Activated naive CD8-positive, alpha-beta T cell treated with anti-CD3 and anti-CD28 coated beads for 36 hours (primary cell): Measurements from ENCODE around the gene XK. TPM values are rescaled to one million over a fixed set of nuclear protein-coding genes. Genes with fewer than 3 reads are reported as not detected.
"Not testable (repeated sequence)": the region's sequence is repeated elsewhere in the genome, so short reads cannot be mapped to it uniquely, and the experiment has no call there.

Experiments
- DNase-seq: peaks from one replicate; pipeline ENCODE4 v3.0.0; 2021
- H3K27ac Mint-ChIP-seq: one replicate; pipeline ENCODE4 v1.8.0; 2022; ENCODE audit warnings: mild to moderate bottlenecking, moderate library complexity, mixed read lengths
- H3K27me3 Mint-ChIP-seq: one replicate; pipeline ENCODE4 v1.8.0; 2022; ENCODE audit warnings: mild to moderate bottlenecking, mixed read lengths
- H3K36me3 Mint-ChIP-seq: one replicate; pipeline ENCODE4 v1.8.0; 2021; ENCODE audit warnings: mild to moderate bottlenecking, mixed read lengths
- H3K4me1 Mint-ChIP-seq: one replicate; pipeline ENCODE4 v1.8.0; 2021; ENCODE audit warnings: mixed read lengths
- H3K4me3 Mint-ChIP-seq: one replicate; pipeline ENCODE4 v1.8.0; 2022; ENCODE audit warnings: mild to moderate bottlenecking, moderate library complexity, mixed read lengths
- H3K9me3 Mint-ChIP-seq: one replicate; pipeline ENCODE4 v1.8.0; 2022; ENCODE audit warnings: mixed read lengths
- total RNA-seq, 2 experiments: library from RNA; stranded (reverse); gene quantifications; one replicate each; pipeline ENCODE4 v1.2.3, GENCODE V29; 2021

Gene XK, protein sequence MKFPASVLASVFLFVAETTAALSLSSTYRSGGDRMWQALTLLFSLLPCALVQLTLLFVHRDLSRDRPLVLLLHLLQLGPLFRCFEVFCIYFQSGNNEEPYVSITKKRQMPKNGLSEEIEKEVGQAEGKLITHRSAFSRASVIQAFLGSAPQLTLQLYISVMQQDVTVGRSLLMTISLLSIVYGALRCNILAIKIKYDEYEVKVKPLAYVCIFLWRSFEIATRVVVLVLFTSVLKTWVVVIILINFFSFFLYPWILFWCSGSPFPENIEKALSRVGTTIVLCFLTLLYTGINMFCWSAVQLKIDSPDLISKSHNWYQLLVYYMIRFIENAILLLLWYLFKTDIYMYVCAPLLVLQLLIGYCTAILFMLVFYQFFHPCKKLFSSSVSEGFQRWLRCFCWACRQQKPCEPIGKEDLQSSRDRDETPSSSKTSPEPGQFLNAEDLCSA
- under 1 TPM; 0.06 to 0.12 TPM for total RNA-seq

DNA sequence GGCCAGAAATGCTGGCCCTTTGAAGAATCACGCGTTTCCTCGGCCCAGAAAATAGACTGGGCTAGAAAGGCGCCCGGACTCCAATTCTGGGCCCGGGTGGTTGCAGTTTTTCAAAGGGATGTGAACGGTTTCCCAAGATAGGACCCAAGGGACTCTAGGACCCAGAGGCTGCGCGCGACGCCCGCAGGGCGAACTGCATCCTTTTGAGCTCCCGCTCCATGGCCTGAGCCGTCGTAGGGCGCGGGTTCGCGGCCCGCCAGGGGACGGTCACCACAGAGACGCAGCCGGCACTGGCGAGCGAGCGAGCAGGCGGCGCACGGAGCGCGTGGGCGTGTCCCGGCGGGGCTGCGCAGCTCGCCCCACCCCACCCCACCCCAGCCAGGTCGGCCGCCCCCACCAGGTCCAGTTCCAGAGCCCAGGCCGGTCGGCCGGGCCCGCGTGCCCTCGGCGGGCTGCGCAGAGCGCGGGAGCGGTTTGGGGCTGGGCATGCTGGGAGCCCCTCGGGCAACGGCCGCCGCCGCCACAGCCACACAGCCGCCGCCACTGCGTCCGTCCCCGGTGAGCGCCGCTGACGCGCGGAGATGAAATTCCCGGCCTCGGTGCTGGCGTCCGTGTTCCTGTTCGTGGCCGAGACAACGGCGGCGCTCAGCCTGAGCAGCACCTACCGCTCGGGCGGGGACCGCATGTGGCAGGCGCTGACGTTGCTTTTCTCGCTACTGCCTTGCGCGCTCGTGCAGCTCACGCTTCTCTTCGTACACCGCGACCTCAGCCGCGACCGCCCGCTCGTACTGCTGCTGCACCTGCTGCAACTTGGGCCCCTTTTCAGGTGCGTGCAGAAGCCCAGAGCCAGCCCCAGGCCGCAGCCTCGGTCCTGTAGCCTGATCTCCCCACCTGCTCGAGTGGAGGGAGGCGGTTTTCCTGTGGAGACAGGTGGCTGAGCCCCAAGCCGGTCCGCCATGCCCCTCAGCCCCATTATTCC, at the start of gene XK:
XK (plus strand) TSS at position 411 of the 979 bp plus-strand sequence; CDS start at position 582, 171 bp downstream.
- no peak within 1 kb of the TSS for H3K27ac Mint-ChIP-seq
- no peaks in the 10 kb centered on the region for H3K36me3 Mint-ChIP-seq
- peak; percentile 51 for DNase-seq
- no peaks in the 10 kb centered on the region for H3K9me3 Mint-ChIP-seq
- no peaks in the 10 kb centered on the region for H3K4me1 Mint-ChIP-seq
- peaks cover 8% of the 10 kb centered on the region for H3K27me3 Mint-ChIP-seq
- peak within 1 kb of the TSS; percentile 58 for H3K4me3 Mint-ChIP-seq

GRCh38 chrX:37638047-37638446, 47.5 kb upstream of the XK start:
- no peaks in the 10 kb centered on the region for H3K4me1 Mint-ChIP-seq
- H3K27ac Mint-ChIP-seq = no peak overlapping the region
- no peak for DNase-seq
- no peak overlapping the region for H3K4me3 Mint-ChIP-seq
- H3K27me3 Mint-ChIP-seq = no peaks in the 10 kb centered on the region
- H3K9me3 Mint-ChIP-seq = no peaks in the 10 kb centered on the region
- H3K36me3 Mint-ChIP-seq = no peaks in the 10 kb centered on the region

- no peaks in the 10 kb centered on the region for H3K27me3 Mint-ChIP-seq
- no peaks in the 10 kb centered on the region for H3K9me3 Mint-ChIP-seq
- H3K36me3 Mint-ChIP-seq = no peaks in the 10 kb centered on the region
- H3K4me3 Mint-ChIP-seq = no peak overlapping the region
- no peak for DNase-seq
- H3K4me1 Mint-ChIP-seq = no peaks in the 10 kb centered on the region
- no peak overlapping the region for H3K27ac Mint-ChIP-seq
These were observed 45.4 kb upstream of the XK start for GRCh38 chrX:37640142-37640541.

GRCh38 chrX:37641859-37642258, 43.7 kb upstream of the XK start:
- no peak for DNase-seq
- H3K4me3 Mint-ChIP-seq = no peak overlapping the region
- no peaks in the 10 kb centered on the region for H3K36me3 Mint-ChIP-seq
- H3K9me3 Mint-ChIP-seq = no peaks in the 10 kb centered on the region
- H3K4me1 Mint-ChIP-seq = no peaks in the 10 kb centered on the region
- no peaks in the 10 kb centered on the region for H3K27me3 Mint-ChIP-seq
- no peak overlapping the region for H3K27ac Mint-ChIP-seq

DNA sequence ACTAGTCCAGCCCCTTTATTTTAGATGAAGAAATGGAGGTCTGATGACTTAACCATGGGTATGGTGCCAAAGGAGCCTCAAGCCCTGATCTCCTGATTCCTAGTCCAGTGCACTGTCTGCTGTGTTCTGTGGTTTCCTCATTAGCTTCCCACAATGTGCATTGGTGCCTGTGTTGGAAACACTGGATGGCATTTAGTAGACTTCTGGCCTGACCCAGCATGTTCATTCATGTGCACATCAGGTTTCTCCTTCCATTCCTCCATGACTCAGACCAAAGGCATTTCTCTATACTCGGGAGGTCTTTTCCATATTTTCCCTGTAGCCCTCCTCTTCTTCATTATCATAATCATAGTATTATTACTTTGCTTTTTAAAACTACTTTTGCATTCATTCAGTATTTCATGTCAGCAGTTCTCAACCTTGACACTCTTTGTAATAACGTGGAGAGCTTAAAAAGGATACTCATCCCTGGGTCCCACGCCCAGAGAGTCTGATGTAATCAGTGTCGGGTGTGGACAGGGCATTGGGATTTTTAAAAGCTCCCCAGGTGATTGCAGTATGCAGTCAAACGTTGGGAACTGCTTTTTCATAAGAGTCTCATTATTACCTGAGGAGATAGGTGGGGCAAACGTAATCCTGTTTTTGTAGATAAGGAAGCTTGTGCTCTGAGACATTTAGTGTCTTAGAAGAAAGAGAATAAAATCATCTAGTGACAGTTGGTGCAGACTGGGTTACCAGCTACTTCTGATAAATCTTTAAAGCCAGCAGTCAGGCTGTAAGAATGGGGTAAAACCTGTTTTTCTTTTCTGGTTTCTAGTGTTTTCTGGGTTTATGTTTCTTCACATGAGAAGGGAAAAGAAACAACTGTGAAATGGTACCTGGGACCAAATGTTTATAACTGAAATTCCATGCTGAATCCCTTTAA, 40.9 kb upstream of the XK start:
- Mint-ChIP-seq H3K36me3 (no peaks in the 10 kb centered on the region), H3K4me3 (no peak overlapping the region), H3K4me1 (no peaks in the 10 kb centered on the region), H3K9me3 (peaks cover 2% of the 10 kb centered on the region), H3K27me3 (no peaks in the 10 kb centered on the region), H3K27ac (no peak overlapping the region)
- no peak for DNase-seq

- no peak for DNase-seq
- H3K36me3 Mint-ChIP-seq = no peaks in the 10 kb centered on the region
These were observed 39.3 kb upstream of the XK start for GRCh38 chrX:37646254-37646653.

DNA sequence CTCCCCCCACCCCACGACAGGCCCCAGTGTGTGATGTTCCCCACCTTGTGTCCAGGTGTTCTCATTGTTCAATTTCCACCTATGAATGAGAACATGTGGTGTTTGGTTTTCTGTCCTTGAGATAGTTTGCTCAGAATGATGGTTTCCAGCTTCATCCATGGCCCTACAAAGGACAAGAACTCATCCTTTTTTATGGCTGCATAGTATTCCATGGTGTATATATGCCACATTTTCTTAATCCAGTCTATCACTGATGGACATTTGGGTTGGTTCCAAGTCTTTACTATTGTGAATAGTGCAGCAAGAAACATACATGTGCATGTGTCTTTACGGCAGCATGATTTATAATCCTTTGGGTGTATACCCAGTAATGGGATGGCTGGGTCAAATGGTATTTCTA, 34.7 kb upstream of the XK start:
- not testable (repeated sequence) for H3K27ac Mint-ChIP-seq, H3K27me3 Mint-ChIP-seq, H3K4me3 Mint-ChIP-seq, DNase-seq, H3K4me1 Mint-ChIP-seq, H3K9me3 Mint-ChIP-seq, H3K36me3 Mint-ChIP-seq

More at GRCh38 chrX:37646254-37646653, 39.3 kb upstream of the XK start:
- H3K27ac Mint-ChIP-seq = no peak overlapping the region
- H3K4me3 Mint-ChIP-seq = no peak overlapping the region
- peaks cover 2% of the 10 kb centered on the region for H3K9me3 Mint-ChIP-seq
- H3K4me1 Mint-ChIP-seq = no peaks in the 10 kb centered on the region
- no peaks in the 10 kb centered on the region for H3K27me3 Mint-ChIP-seq

DNA sequence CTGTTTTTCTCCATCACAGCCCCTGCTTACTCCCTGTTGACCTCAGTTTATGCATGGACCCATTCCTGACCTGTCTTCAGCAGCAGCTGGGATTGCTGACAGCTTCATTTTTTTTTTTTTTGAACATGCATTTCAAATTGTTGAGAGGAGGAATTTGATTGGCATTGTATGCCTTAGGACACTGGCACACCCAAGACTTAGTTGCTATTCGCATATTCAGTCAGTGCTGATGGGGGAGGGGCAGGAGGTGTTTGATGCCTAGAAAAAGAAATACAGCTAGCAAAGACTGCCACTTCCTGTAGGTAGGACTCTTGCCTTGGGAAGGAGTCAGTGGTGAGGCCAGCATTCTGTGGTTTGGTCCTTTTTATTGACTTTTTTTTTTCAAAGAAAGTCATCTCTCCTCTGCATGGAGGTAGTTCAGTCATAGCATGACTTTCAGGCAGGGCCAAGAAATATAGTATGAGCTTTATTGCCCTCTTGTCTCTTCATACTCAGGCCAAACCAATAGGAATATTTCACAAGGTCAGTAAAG, 33.6 kb upstream of the XK start:
- peaks cover 2% of the 10 kb centered on the region for H3K9me3 Mint-ChIP-seq
- no peak for DNase-seq
- H3K27ac Mint-ChIP-seq = no peak overlapping the region
- H3K4me3 Mint-ChIP-seq = no peak overlapping the region
- H3K36me3 Mint-ChIP-seq = no peaks in the 10 kb centered on the region
- no peaks in the 10 kb centered on the region for H3K27me3 Mint-ChIP-seq
- H3K4me1 Mint-ChIP-seq = no peaks in the 10 kb centered on the region

- no peak for DNase-seq
- H3K4me1 Mint-ChIP-seq = no peaks in the 10 kb centered on the region
- peaks cover 2% of the 10 kb centered on the region for H3K9me3 Mint-ChIP-seq
- H3K27ac Mint-ChIP-seq = no peak overlapping the region
- H3K36me3 Mint-ChIP-seq = no peaks in the 10 kb centered on the region
- H3K27me3 Mint-ChIP-seq = no peaks in the 10 kb centered on the region
- H3K4me3 Mint-ChIP-seq = no peak overlapping the region
These were observed 32.9 kb upstream of the XK start for GRCh38 chrX:37652589-37653231.

DNA sequence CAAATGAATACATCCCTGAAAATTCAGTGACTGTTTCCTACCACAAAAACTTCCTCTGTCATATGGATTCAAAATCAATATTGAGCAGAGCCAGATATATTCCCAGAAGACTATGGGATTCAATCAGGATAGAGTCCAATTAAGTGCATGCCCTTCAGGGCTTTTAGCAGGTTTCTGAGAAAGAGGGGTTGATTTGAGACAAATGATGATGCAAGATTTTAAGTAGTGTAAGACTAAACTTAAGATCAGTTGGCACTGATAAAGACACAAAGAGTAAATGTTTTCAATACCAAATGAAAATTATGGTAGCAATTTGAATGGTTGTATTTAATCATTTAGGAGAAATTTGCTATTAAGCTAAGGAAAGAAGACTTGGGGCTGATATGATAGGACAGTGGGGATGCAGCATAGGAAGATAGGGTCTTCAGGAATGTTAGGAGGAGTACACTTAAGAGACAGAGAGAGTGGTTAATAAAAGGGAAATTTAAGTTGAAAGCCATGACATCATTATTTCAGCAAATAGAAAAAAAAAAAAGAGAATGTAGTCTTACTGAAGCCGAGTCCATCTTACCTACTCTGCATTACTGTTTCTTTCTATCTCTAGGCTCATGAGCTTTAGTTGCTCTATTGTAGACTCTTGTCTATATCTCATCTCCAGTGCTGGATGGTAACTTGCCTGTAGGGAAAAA, 32.0 kb upstream of the XK start:
- no peak for DNase-seq
- H3K4me3 Mint-ChIP-seq = no peak overlapping the region
- no peaks in the 10 kb centered on the region for H3K27me3 Mint-ChIP-seq
- H3K36me3 Mint-ChIP-seq = no peaks in the 10 kb centered on the region
- H3K4me1 Mint-ChIP-seq = no peaks in the 10 kb centered on the region
- no peak overlapping the region for H3K27ac Mint-ChIP-seq
- H3K9me3 Mint-ChIP-seq = peaks cover 2% of the 10 kb centered on the region

DNA sequence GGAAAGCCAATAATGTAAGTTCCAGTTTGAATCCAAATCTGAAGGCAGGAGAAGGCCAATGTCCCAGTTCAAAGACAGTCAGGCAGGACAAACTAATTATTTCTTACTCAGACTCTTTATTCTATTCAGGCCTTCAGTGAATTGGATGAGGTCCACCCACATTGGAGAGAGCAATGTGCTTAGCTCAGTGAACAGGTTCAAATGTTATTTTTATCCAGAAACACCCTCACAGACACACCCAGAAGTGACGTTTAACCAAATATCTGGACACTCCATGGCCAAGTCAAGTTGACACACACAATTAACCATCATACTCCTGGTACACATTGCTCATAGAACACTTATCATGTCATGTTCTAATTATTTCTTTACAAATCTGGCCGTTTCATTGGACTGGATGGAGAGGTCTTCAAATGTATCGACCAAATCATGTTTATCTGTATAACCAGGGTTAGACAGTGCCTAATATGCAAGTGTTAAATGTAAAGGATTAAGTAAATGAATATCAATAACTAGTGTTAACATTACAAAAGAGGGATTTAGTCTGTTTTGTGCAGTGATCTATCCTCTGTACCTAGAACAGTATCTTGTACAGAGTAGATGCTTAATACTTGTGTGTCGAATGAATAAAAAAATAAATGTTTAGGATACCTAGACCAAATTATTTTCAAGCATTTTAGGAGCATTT, 27.1 kb upstream of the XK start:
- no peak overlapping the region for H3K27ac Mint-ChIP-seq
- H3K4me3 Mint-ChIP-seq = no peak overlapping the region
- peaks cover 3% of the 10 kb centered on the region for H3K27me3 Mint-ChIP-seq
- H3K4me1 Mint-ChIP-seq = no peaks in the 10 kb centered on the region
- H3K9me3 Mint-ChIP-seq = no peaks in the 10 kb centered on the region
- H3K36me3 Mint-ChIP-seq = no peaks in the 10 kb centered on the region
- no peak for DNase-seq

GRCh38 chrX:37659047-37659446, 26.5 kb upstream of the XK start:
- H3K27ac Mint-ChIP-seq = no peak overlapping the region

GRCh38 chrX:37662181-37662580, 23.4 kb upstream of the XK start:
- H3K36me3 Mint-ChIP-seq = no peaks in the 10 kb centered on the region
- no peak overlapping the region for H3K4me3 Mint-ChIP-seq
- no peak for DNase-seq
- H3K9me3 Mint-ChIP-seq = no peaks in the 10 kb centered on the region
- H3K4me1 Mint-ChIP-seq = no peaks in the 10 kb centered on the region
- H3K27ac Mint-ChIP-seq = no peak overlapping the region
- peaks cover 3% of the 10 kb centered on the region for H3K27me3 Mint-ChIP-seq

More at GRCh38 chrX:37659047-37659446, 26.5 kb upstream of the XK start:
- no peaks in the 10 kb centered on the region for H3K9me3 Mint-ChIP-seq
- H3K27me3 Mint-ChIP-seq = peaks cover 3% of the 10 kb centered on the region
- H3K4me1 Mint-ChIP-seq = no peaks in the 10 kb centered on the region
- H3K4me3 Mint-ChIP-seq = no peak overlapping the region
- no peaks in the 10 kb centered on the region for H3K36me3 Mint-ChIP-seq
- DNase-seq = no peak
